ENCODE data around the gene PTPRN2. TPM values are rescaled to one million over a fixed set of nuclear protein-coding genes. Genes with fewer than 3 reads are reported as not detected.

The PTPRN2 gene
- total and polyA plus RNA-seq, 2 of the 8 experiments (the other 6 are each of a cell fraction or from before 2014, with no cell fraction given): 2.6 to 4.5 TPM

- Histone ChIP-seq H3K23ac (ENCODE audit: insufficient read length) (no peak overlapping the region), H3K79me1 (ENCODE audit: low read depth, low read length) (no peaks in the 10 kb centered on the region), H3K79me2 (ENCODE audit: control insufficient read depth in 1 of 2, insufficient read depth in 2 of 2, low read length in 2 of 2) (no peaks in the 10 kb centered on the region), H3K14ac (ENCODE audit: insufficient read length) (no peak overlapping the region), H2BK12ac (ENCODE audit: low read depth, low read length) (no peak overlapping the region), H2BK120ac (replicated peaks; ENCODE audit: low read depth, low read length) (no peak overlapping the region), H2BK20ac (ENCODE audit: low read length) (no peak overlapping the region), H3K18ac (ENCODE audit: extremely low read depth, low read length) (peak overlapping the region; percentile 14; the same call in 1 of the 2 replicates), H3K36me3 (ENCODE audit: control insufficient read depth in 2 of 4, insufficient read depth in 4 of 4, low read length in 3 of 4) (peaks cover 0 to 17% (median 0%) of the 10 kb centered on the region in 4 experiments; a peak in 1 of 8 replicates), H3K56ac (replicated peaks; ENCODE audit: insufficient read length, low read depth, low read length) (no peak overlapping the region), H2AK5ac (ENCODE audit: low read depth, low read length) (no peak overlapping the region), H3K23me2 (ENCODE audit: low read depth, low read length) (no peaks in the 10 kb centered on the region; the same call in 1 of the 2 replicates), H2AFZ (ENCODE audit: low read length) (no peak overlapping the region), H3K4me2 (ENCODE audit: insufficient read depth in 1 of 2, low read depth in 2 of 2, low read length in 2 of 2) (peak overlapping the region; percentile 72 to 78), H2BK15ac (ENCODE audit: low read length) (no peak overlapping the region), H3K27ac (ENCODE audit: low read depth, low read length) (no peak overlapping the region), H4K5ac (ENCODE audit: insufficient read length, low read depth, low read length) (no peak overlapping the region), H4K91ac (replicated peaks; ENCODE audit: insufficient read length, low read length) (no peak overlapping the region), H3K4me1 (replicated peaks in 1 of 4; ENCODE audit: control insufficient read depth in 3 of 4, insufficient read depth in 4 of 4, low read length in 3 of 4) (peaks cover 7 to 22% (median 9%) of the 10 kb centered on the region in 4 experiments), H4K8ac (ENCODE audit: extremely low read depth, insufficient read depth, low read length) (no peak overlapping the region; the same call in 1 of the 2 replicates), H3K9ac (replicated peaks in 1 of 4; ENCODE audit: extremely low read depth in 1 of 4, low read depth in 3 of 4, low read length in 3 of 4) (no peak overlapping the region), H2BK5ac (ENCODE audit: low read depth, low read length) (no peak overlapping the region), H3K4me3 (ENCODE audit: extremely low read depth in 1 of 4, insufficient read depth in 2 of 4, low read depth in 3 of 4, low read length in 4 of 4) (peak overlapping the region in 2 of 4 experiments; percentile 33 to 58; a peak in 2 of 8 replicates), H3K27me3 (replicated peaks in 1 of 4; ENCODE audit: control insufficient read depth in 3 of 4, extremely low read depth in 1 of 4, insufficient read depth in 3 of 4, low read length in 3 of 4) (peaks cover 70 to 96% (median 87%) of the 10 kb centered on the region in 4 experiments), H3K9me3 (ENCODE audit: insufficient read depth in 2 of 2, low read depth in 1 of 2, low read length in 1 of 2) (no peaks in the 10 kb centered on the region), H4K20me1 (replicated peaks in 1 of 2; ENCODE audit: control insufficient read depth in 1 of 2, insufficient read depth in 2 of 2, low read length in 2 of 2) (peaks cover 21 to 34% of the 10 kb centered on the region in 2 experiments), H3K4ac (replicated peaks; ENCODE audit: insufficient read length, low read depth, low read length) (no peak overlapping the region)
- ChIA-PET CTCF (ENCODE audit: partially characterized antibody) (interaction anchor here (0.7 to 1.8 kb wide), 3 partner anchors 9 to 54 kb away, joined by 3 to 7 read pairs (median 4); no protein-coding TSS in a partner anchor), POLR2A (ENCODE audit: partially characterized antibody) (interaction anchor here (1.1 to 1.6 kb wide), 2 partner anchors 9 to 10 kb away, joined by 3 to 5 read pairs; no protein-coding TSS in a partner anchor)
- no peak for TF ChIP-seq MAFK (IDR thresholded peaks at IDR 0.05; ENCODE audit: low read depth, low read length)
- TF ChIP-seq SUZ12 (IDR thresholded peaks at IDR 0.05; ENCODE audit: low read length): peak; percentile 78
- TF ChIP-seq EZH2 (IDR thresholded peaks at IDR 0.05; ENCODE audit: low read depth, low read length, severe bottlenecking): peak; percentile 81
- DNase-seq (ENCODE audit: low read depth in 1 of 2, low spot score in 2 of 2) (peak in 1 of 2 experiments; percentile 47), FAIRE-seq (no peak)
- WGBS, 2 experiments (ENCODE audit: extremely low coverage in 1 of 2, insufficient coverage in 1 of 2, insufficient read length in 1 of 2, insufficient replicate concordance in 2 of 2, low coverage in 1 of 2, low lambda C conversion rate in 2 of 2, missing lambda C conversion rate in 1 of 2): 12% methylated on average over 21 of the region's 21 CpGs; no CpG with 5 or more reads in 1 of the 2 experiments
Measured at GRCh38 chr7:157682946-157683746, 904.5 kb downstream of the PTPRN2 start.

Data from H1 (cell line).